CD14-positive monocyte (primary cell): Measurements from ENCODE around the gene FSCN2. TPM values are rescaled to one million over a fixed set of nuclear protein-coding genes. Genes with fewer than 3 reads are reported as not detected.
"Not testable (repeated sequence)": the region's sequence is repeated elsewhere in the genome, so short reads cannot be mapped to it uniquely, and the experiment has no call there.

Source experiments
- DNase-seq, 3 donors: peaks; one replicate each; pipeline ENCODE4 v3.0.0-alpha.2; 2011 to 2022
- H2AFZ ChIP-seq: 2 replicates; pipeline ENCODE4 v1.6.0; 2012; ENCODE audit warnings: mild to moderate bottlenecking, low read depth, low read length, inconsistent platforms; ENCODE audit not compliant: insufficient read depth, poor library complexity, severe bottlenecking
- H3K27ac ChIP-seq, 2 donors: 1 replicate in 1 of 2; 2 replicates in 1 of 2; pipeline ENCODE4 v1.5.1; 2012 to 2013; ENCODE audit warnings: low read length in 2 of 2, control low read depth in 1 of 2, inconsistent platforms in 1 of 2, low read depth in 1 of 2, mild to moderate bottlenecking in 1 of 2
- H3K27me3 ChIP-seq, 2 donors: one replicate each; pipeline versions ENCODE4 v1.6.0 to v1.6.1; 2011 to 2013; ENCODE audit warnings: low read length in 2 of 2; ENCODE audit not compliant: control insufficient read depth in 2 of 2, insufficient read depth in 2 of 2
- H3K36me3 ChIP-seq, 2 donors: replicated peaks in 1 of 2; 1 replicate in 1 of 2; 2 replicates in 1 of 2; pipeline versions ENCODE4 v1.5.1 to v1.6.1; 2012 to 2013; ENCODE audit warnings: low read length in 2 of 2, control low read depth in 1 of 2, inconsistent platforms in 1 of 2, mild to moderate bottlenecking in 1 of 2; ENCODE audit not compliant: insufficient read depth in 2 of 2, control insufficient read depth in 1 of 2
- H3K4me1 ChIP-seq, 2 donors: 1 replicate in 1 of 2; 2 replicates in 1 of 2; pipeline versions ENCODE4 v1.5.1 to v1.6.1; 2012 to 2013; ENCODE audit warnings: low read length in 2 of 2, control low read depth in 1 of 2, inconsistent platforms in 1 of 2, mild to moderate bottlenecking in 1 of 2, moderate library complexity in 1 of 2; ENCODE audit not compliant: insufficient read depth in 2 of 2, control insufficient read depth in 1 of 2
- H3K4me2 ChIP-seq: replicated peaks from 2 replicates; pipeline ENCODE3; 2012; ENCODE audit warnings: low read length, moderate library complexity, mild to moderate bottlenecking; ENCODE audit not compliant: poor library complexity, severe bottlenecking; ENCODE audit errors: extremely low read depth
- H3K4me3 ChIP-seq, 3 experiments: fragments of 200-600 bp in 1 of 3; sonication (generic) in 1 of 3; replicated peaks in 1 of 3; 1 replicate in 2 of 3; 2 replicates in 1 of 3; pipeline ENCODE4 v1.5.1; 2011 to 2013; ENCODE audit warnings: low read length in 3 of 3, mild to moderate bottlenecking in 3 of 3, control low read depth in 2 of 3, low read depth in 2 of 3, inconsistent platforms in 1 of 3, moderate library complexity in 1 of 3
- H3K79me2 ChIP-seq: 2 replicates; pipeline ENCODE4 v1.6.0; 2012; ENCODE audit warnings: mild to moderate bottlenecking, control low read depth, inconsistent platforms, low read length, moderate library complexity; ENCODE audit not compliant: insufficient read depth
- H3K9ac ChIP-seq: 2 replicates; pipeline ENCODE4 v1.6.0; 2017; ENCODE audit warnings: low read length, mild to moderate bottlenecking; ENCODE audit not compliant: insufficient read depth, poor library complexity, severe bottlenecking
- H3K9me3 ChIP-seq, 2 donors: replicated peaks in 1 of 2; 1 replicate in 1 of 2; 2 replicates in 1 of 2; pipeline versions ENCODE4 v1.5.1 to v1.6.1; 2012 to 2013; ENCODE audit warnings: low read length in 2 of 2, control low read depth in 1 of 2; ENCODE audit not compliant: control insufficient read depth in 1 of 2, insufficient read depth in 1 of 2
- H4K20me1 ChIP-seq: 2 replicates; pipeline ENCODE4 v1.6.0; 2012; ENCODE audit warnings: mild to moderate bottlenecking, low read length, control low read depth, moderate library complexity; ENCODE audit not compliant: insufficient read depth
- H3K27ac Mint-ChIP-seq, 7 donors: one replicate each; pipeline ENCODE4 v1.8.0; 2020; ENCODE audit warnings: mild to moderate bottlenecking in 7 of 7, mixed read lengths in 7 of 7, moderate library complexity in 6 of 7, inconsistent platforms in 2 of 7
- H3K27me3 Mint-ChIP-seq, 3 donors: one replicate each; pipeline ENCODE4 v1.8.0; 2021 to 2022; ENCODE audit warnings: low read depth in 3 of 3, mild to moderate bottlenecking in 3 of 3, mixed read lengths in 3 of 3, moderate library complexity in 3 of 3, inconsistent platforms in 1 of 3
- H3K36me3 Mint-ChIP-seq, 2 donors: one replicate each; pipeline ENCODE4 v1.8.0; 2020; ENCODE audit warnings: mixed read lengths in 2 of 2, inconsistent platforms in 1 of 2, mild to moderate bottlenecking in 1 of 2
- H3K4me1 Mint-ChIP-seq: one replicate; pipeline ENCODE4 v1.8.0; 2020; ENCODE audit warnings: mild to moderate bottlenecking, mixed read lengths
- H3K4me3 Mint-ChIP-seq, 2 donors: one replicate each; pipeline ENCODE4 v1.8.0; 2020; ENCODE audit warnings: mild to moderate bottlenecking in 2 of 2, mixed read lengths in 2 of 2, moderate library complexity in 1 of 2
- H3K9me3 Mint-ChIP-seq, 7 donors: one replicate each; pipeline ENCODE4 v1.8.0; 2020 to 2022; ENCODE audit warnings: mixed read lengths in 7 of 7, mild to moderate bottlenecking in 6 of 7, moderate library complexity in 6 of 7, inconsistent platforms in 2 of 7
- WGBS: methylation state at CpG from one replicate; pipeline ENCODE4 v1.1.5; 2013; ENCODE audit warnings: missing lambda C conversion rate; ENCODE audit not compliant: insufficient coverage; 5-methylcytosine and 5-hydroxymethylcytosine counted together
- intact Hi-C, 2 donors: fragments of 100-400 bp; cut with micrococcal nuclease; formaldehyde crosslinking; loops; one replicate each; pipeline versions ENCODE4 v1.15.0 to v1.15.1; 2023
- polyA plus RNA-seq, 3 donors: library from polyadenylated mRNA; depleted of rRNA in 1 of 3; unstranded in 2 of 3; stranded (reverse) in 1 of 3; fragments of 300-500 nt in 2 of 3; fragments of >200 nt in 1 of 3; fragmentation: Illumina TruSeq in 2 of 3; gene quantifications; 1 replicate in 2 of 3; 2 replicates in 1 of 3; pipeline ENCODE4 v1.2.3, GENCODE V29; 2012 to 2021
- TF ChIP-seq, protein P1 (sequence below): fragments of 200-600 bp; IDR thresholded peaks from one replicate; pipeline ENCODE4 v1.8.0; 2022; ENCODE audit warnings: antibody characterized with exemption, mild to moderate bottlenecking

Gene FSCN2
- polyA plus RNA-seq, 3 donors = 0.07 TPM; not detected in 2

DNA sequence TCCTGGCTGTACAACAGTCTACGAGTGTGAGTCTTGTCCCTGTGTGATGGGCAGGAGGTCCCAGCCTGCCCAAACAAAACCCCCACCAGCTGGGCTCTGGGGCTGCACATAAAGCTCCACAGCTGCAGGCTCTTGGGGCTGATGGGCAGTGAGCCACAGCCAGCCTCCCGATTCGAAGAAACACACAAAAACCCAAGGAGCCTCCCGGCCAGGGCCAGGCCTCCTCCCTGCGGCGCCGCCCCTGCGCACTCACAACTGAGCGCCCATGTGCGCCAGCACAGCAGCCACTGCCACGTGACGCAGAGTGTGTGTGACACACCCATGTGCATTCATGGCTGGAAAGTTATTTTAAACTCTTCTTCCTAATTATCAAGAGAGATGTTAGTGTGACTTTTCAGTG is 54.6 kb downstream of the FSCN2 start:
- Histone ChIP-seq H3K9me3 (no peaks in the 10 kb centered on the region), H2AFZ (no peak overlapping the region), H3K9ac (no peak overlapping the region), H3K4me1 (peaks cover 6% of the 10 kb centered on the region in 2 donors), H4K20me1 (peaks cover 6% of the 10 kb centered on the region), H3K36me3 (peaks cover 62 to 94% of the 10 kb centered on the region in 2 donors), H3K27ac (no peak overlapping the region), H3K4me2 (no peak overlapping the region), H3K79me2 (peaks cover 31% of the 10 kb centered on the region), H3K27me3 (no peaks in the 10 kb centered on the region), H3K4me3 (no peak overlapping the region)
- no peaks in the 10 kb centered on the region for H3K9me3 Mint-ChIP-seq
- no peak overlapping the region for H3K4me3 Mint-ChIP-seq
- peaks cover 75 to 97% of the 10 kb centered on the region in 2 donors for H3K36me3 Mint-ChIP-seq
- WGBS = 100% methylated on average over 3 of the region's 12 CpGs
- DNase-seq = no peak
- no peaks in the 10 kb centered on the region for H3K27me3 Mint-ChIP-seq
- no peak overlapping the region for H3K27ac Mint-ChIP-seq
- TF ChIP-seq, protein P1, sequence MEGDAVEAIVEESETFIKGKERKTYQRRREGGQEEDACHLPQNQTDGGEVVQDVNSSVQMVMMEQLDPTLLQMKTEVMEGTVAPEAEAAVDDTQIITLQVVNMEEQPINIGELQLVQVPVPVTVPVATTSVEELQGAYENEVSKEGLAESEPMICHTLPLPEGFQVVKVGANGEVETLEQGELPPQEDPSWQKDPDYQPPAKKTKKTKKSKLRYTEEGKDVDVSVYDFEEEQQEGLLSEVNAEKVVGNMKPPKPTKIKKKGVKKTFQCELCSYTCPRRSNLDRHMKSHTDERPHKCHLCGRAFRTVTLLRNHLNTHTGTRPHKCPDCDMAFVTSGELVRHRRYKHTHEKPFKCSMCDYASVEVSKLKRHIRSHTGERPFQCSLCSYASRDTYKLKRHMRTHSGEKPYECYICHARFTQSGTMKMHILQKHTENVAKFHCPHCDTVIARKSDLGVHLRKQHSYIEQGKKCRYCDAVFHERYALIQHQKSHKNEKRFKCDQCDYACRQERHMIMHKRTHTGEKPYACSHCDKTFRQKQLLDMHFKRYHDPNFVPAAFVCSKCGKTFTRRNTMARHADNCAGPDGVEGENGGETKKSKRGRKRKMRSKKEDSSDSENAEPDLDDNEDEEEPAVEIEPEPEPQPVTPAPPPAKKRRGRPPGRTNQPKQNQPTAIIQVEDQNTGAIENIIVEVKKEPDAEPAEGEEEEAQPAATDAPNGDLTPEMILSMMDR = no peak
- peaks cover 10% of the 10 kb centered on the region for H3K4me1 Mint-ChIP-seq
- intact Hi-C loops = no loop called here

DNA sequence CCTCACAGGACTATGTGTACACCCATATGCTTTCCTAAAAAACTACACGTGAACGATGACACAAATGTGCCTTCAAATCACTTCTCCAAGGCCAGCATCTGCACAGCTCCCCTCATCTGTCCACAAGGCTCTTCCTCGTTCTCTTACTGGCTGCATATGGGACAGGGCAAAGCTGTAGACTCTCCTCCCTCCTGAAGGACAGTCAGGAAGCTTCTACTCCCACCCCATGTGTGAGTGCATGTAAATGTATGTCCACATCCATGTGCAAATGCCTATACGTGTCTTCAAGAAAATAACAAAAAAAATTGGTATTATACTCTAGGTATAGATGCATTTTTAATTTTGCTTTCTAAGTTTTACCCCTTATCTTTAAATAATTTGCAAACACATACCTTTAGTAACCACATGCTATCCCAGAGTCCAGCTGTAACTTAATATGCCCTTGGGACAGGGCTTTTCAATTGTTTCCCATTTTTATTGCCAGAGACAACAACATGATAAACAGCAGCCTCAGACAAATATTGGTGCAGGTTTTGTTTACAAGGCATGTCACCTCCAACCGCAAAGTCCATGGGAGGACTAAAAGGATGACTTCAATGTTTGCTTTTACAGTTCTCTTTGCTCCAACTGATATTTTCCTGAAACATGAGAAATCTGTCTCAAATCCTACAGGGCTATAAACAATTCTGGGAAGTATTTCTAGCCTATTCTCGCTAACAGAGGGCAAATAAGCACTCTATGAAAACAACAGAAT is 55.6 kb downstream of the FSCN2 start:
- no peak overlapping the region for H3K27ac Mint-ChIP-seq
- 100% methylated on average over 2 of the region's 6 CpGs for WGBS
- peaks cover 81 to 98% of the 10 kb centered on the region in 2 donors for H3K36me3 Mint-ChIP-seq
- peaks cover 6% of the 10 kb centered on the region for H4K20me1 ChIP-seq
- TF ChIP-seq, protein P1 = no peak
- no peak overlapping the region for H3K4me3 Mint-ChIP-seq
- no peaks in the 10 kb centered on the region for H3K27me3 Mint-ChIP-seq
- H3K79me2 ChIP-seq = peaks cover 22% of the 10 kb centered on the region
- peaks cover 2% of the 10 kb centered on the region for H3K4me1 Mint-ChIP-seq
- no peak for DNase-seq
- no peaks in the 10 kb centered on the region for H3K27me3 ChIP-seq
- intact Hi-C loops = no loop called here
- peaks cover 66 to 98% of the 10 kb centered on the region in 2 donors for H3K36me3 ChIP-seq
- no peaks in the 10 kb centered on the region for H3K9me3 Mint-ChIP-seq
- H3K4me2 ChIP-seq = no peak overlapping the region
- no peak overlapping the region for H3K4me3 ChIP-seq
- no peaks in the 10 kb centered on the region for H3K9me3 ChIP-seq
- no peaks in the 10 kb centered on the region for H3K4me1 ChIP-seq
- no peak overlapping the region for H2AFZ ChIP-seq
- no peak overlapping the region for H3K27ac ChIP-seq
- H3K9ac ChIP-seq = no peak overlapping the region

DNA sequence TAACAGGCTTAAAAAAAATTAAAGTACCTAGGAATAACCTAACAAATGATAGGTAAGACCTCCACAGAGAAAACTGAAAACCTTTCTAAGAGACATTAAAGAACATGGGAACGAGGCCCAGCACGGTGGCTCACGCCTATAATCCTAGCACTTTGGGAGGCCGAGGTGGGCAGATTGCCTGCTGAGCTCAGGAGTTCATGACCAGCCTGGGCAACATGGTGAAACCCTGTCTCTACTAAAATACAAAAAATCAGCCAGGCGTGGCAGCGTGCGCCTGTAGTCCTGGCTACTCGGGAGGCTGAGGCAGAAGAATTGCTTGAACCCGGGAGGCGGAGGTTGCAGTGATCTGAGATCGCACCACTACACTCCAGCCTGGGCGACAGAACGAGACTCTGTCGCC is 56.6 kb downstream of the FSCN2 start:
- DNase-seq, H2AFZ ChIP-seq, H3K9me3 Mint-ChIP-seq, H3K4me1 Mint-ChIP-seq, H3K27me3 ChIP-seq, H3K27ac Mint-ChIP-seq, H3K4me3 Mint-ChIP-seq, H3K4me3 ChIP-seq, H3K4me1 ChIP-seq, H3K27ac ChIP-seq, intact Hi-C loops, H4K20me1 ChIP-seq, H3K4me2 ChIP-seq, H3K9me3 ChIP-seq, H3K9ac ChIP-seq, H3K27me3 Mint-ChIP-seq: not testable (repeated sequence)
- 97% methylated on average over 4 of the region's 14 CpGs for WGBS
- peaks cover 84 to 99% of the 10 kb centered on the region in 2 donors for H3K36me3 Mint-ChIP-seq
- H3K79me2 ChIP-seq = peaks cover 22% of the 10 kb centered on the region
- H3K36me3 ChIP-seq = peaks cover 74 to 98% of the 10 kb centered on the region in 2 donors
